Pancreas (tissue), 10 donors: ENCODE results near the gene SMPD4. TPM values are rescaled to one million over a fixed set of nuclear protein-coding genes. Genes with fewer than 3 reads are reported as not detected.
A peak's percentile ranks its signal among the peaks of the same experiment; 100 is the strongest.
"Not testable (repeated sequence)": the region's sequence is repeated elsewhere in the genome, so short reads cannot be mapped to it uniquely, and the experiment has no call there.

Source experiments
- ATAC-seq, 4 donors: fragments of 200-7000 bp; cut with Tn5 transposase; one replicate each; pipeline versions ENCODE4 v1.8.0 to v1.9.1; 2020; ENCODE audit warnings: mild to moderate bottlenecking in 4 of 4, moderate library complexity in 4 of 4
- DNase-seq, 6 donors: peaks; one replicate each; pipeline ENCODE4 v3.0.0-alpha.2; 2020
- FAIRE-seq: peaks from 2 replicates; lab custom pipeline; 2012; peaks lifted over from hg19 to GRCh38; lab: Jason Lieb, UNC
- H3K27ac ChIP-seq, 4 donors: fragments of 200-600 bp; sonication (generic); 1 replicate in 3 of 4; 2 replicates in 1 of 4; pipeline versions ENCODE4 v1.5.0 to v1.8.0; 2020
- H3K27me3 ChIP-seq, 4 donors: fragments of 200-600 bp; one replicate each; pipeline ENCODE4 v1.8.0; 2021
- H3K36me3 ChIP-seq, 3 donors: fragments of 200-600 bp; sonication (generic) in 1 of 3; one replicate each; pipeline versions ENCODE4 v1.5.0 to v1.8.0; 2020 to 2021
- H3K4me1 ChIP-seq, 3 donors: fragments of 200-600 bp; one replicate each; pipeline ENCODE4 v1.8.0; 2021
- H3K4me3 ChIP-seq, 4 donors: fragments of 200-600 bp; sonication (generic) in 2 of 4; one replicate each; pipeline versions ENCODE4 v1.5.0 to v1.8.0; 2020 to 2021
- H3K9me3 ChIP-seq, 4 donors: fragments of 200-600 bp; one replicate each; pipeline ENCODE4 v1.8.0; 2021
- CTCF ChIP-seq, 4 donors: fragments of 200-600 bp; sonication (generic) in 3 of 4; IDR thresholded peaks; one replicate each; pipeline versions ENCODE4 v1.5.0 to v1.8.0; 2021; ENCODE audit warnings: antibody characterized with exemption in 4 of 4
- WGBS, 2 donors: extraction: QIAGEN DNeasy Blood & Tissue Kit; methylation state at CpG; one replicate each; pipeline ENCODE4 v1.1.7; 2013; 5-methylcytosine and 5-hydroxymethylcytosine counted together
- intact Hi-C, 3 donors: fragments of 100-400 bp; cut with DNase I; formaldehyde crosslinking; loops; one replicate each; pipeline versions ENCODE4 v1.11.1 to v1.14.2; 2022
- polyA plus RNA-seq, 2 donors: library from polyadenylated mRNA; stranded (reverse); fragments of 200-250 nt; gene quantifications; one replicate each; pipeline ENCODE4 v1.2.3, GENCODE V29; 2013
- total RNA-seq, 6 donors: library from RNA; stranded (reverse); fragmentation: NEBNext Ultra II Directional in 4 of 6; extraction: Animal tissue kit (Norgen Biotek cat#: 25700) in 4 of 6; gene quantifications; one replicate each; pipeline versions ENCODE4 v1.2.1 to v1.2.4, GENCODE V29; 2021 to 2023
- donor health status: healthy with polysubstance abuse.
- donor health status: DM: no; HTN: no; CAD: no; lungs with moderate emphysema.
- donor health status: DM: no; HTN: no; CAD: no.
- donor health status: control.
- donor health status: control.
- donor health status: Bipolar disorder and iron deficiency.
- donor health status: DM: yes; HTN: yes; CAD: no.
- donor health status: DM: no; HTN: no; CAD: no.
- donor health status: DM: no; HTN: no; CAD: no.
- donor health status: DM: yes; HTN: yes; CAD: no.

The SMPD4 gene
- total and polyA plus RNA-seq, 8 donors = 13.4 to 58.0 (median 19.7) TPM

GRCh38 chr2:130169896-130170295 lies 11.5 kb downstream of the SMPD4 start:
- ATAC-seq (no peak), DNase-seq (no peak), FAIRE-seq (no peak)
- Histone ChIP-seq H3K9me3 (no peaks in the 10 kb centered on the region), H3K4me3 (no peak overlapping the region), H3K4me1 (no peaks in the 10 kb centered on the region), H3K27me3 (no peaks in the 10 kb centered on the region), H3K27ac (no peak overlapping the region), H3K36me3 (peaks cover 0 to 32% (median 5%) of the 10 kb centered on the region in 3 donors)
- intact Hi-C loops = loop anchor here in 1 of 3 donors (10.0 kb wide), 1 partner anchor 165 kb away; no protein-coding TSS in a partner anchor
- WGBS, 2 donors = 88 to 90% methylated on average over 7 of the region's 7 CpGs
- no peak for TF ChIP-seq CTCF (IDR thresholded peaks at IDR 0.05)

- WGBS, 2 donors = 93 to 98% methylated on average over 3 of the region's 3 CpGs
- intact Hi-C loops = loop anchor here in 1 of 3 donors (10.0 kb wide), 1 partner anchor 166 kb away; no protein-coding TSS in a partner anchor
- ATAC-seq, H3K4me3 ChIP-seq, FAIRE-seq, DNase-seq, H3K4me1 ChIP-seq, H3K27me3 ChIP-seq, H3K9me3 ChIP-seq, H3K27ac ChIP-seq: not testable (repeated sequence)
- H3K36me3 ChIP-seq = peaks cover 0 to 35% (median 5%) of the 10 kb centered on the region in 3 donors
These were observed 12.2 kb downstream of the SMPD4 start for GRCh38 chr2:130169163-130169562.

- not testable (repeated sequence) for ATAC-seq
These were observed 14.8 kb downstream of the SMPD4 start for GRCh38 chr2:130166611-130167010.

GRCh38 chr2:130165293-130166016 lies 15.9 kb downstream of the SMPD4 start:
- WGBS, 2 donors = 96 to 98% methylated on average over 8 of the region's 8 CpGs
- TF ChIP-seq CTCF (IDR thresholded peaks at IDR 0.05) = no peak
- Histone ChIP-seq H3K36me3 (peaks cover 0 to 32% (median 5%) of the 10 kb centered on the region in 3 donors), H3K4me3 (no peak overlapping the region), H3K9me3 (no peaks in the 10 kb centered on the region), H3K27me3 (no peaks in the 10 kb centered on the region), H3K27ac (no peak overlapping the region), H3K4me1 (no peaks in the 10 kb centered on the region)
- no peak for ATAC-seq
- DNase-seq = no peak
- FAIRE-seq = no peak
- intact Hi-C loops = loop anchor here in 1 of 3 donors (10.0 kb wide), 1 partner anchor 169 kb away; no protein-coding TSS in a partner anchor

More at GRCh38 chr2:130166611-130167010, 14.8 kb downstream of the SMPD4 start:
- not testable (repeated sequence) for H3K9me3 ChIP-seq, H3K27ac ChIP-seq, FAIRE-seq, H3K4me3 ChIP-seq, H3K4me1 ChIP-seq, H3K27me3 ChIP-seq
- DNase-seq = peak in 1 of 6 donors; percentile 14
- 77 to 81% methylated on average over 3 of the region's 3 CpGs for WGBS, 2 donors
- intact Hi-C loops = loop anchor here in 1 of 3 donors (10.0 kb wide), 1 partner anchor 168 kb away; no protein-coding TSS in a partner anchor
- H3K36me3 ChIP-seq = peaks cover 0 to 36% (median 5%) of the 10 kb centered on the region in 3 donors

GRCh38 chr2:130162968-130163367 lies 18.4 kb downstream of the SMPD4 start:
- no peak for ATAC-seq
- H3K4me1 ChIP-seq = no peaks in the 10 kb centered on the region

GRCh38 chr2:130162486-130162885 lies 18.9 kb downstream of the SMPD4 start:
- not testable (repeated sequence) for ATAC-seq, H3K27me3 ChIP-seq, H3K4me1 ChIP-seq, H3K27ac ChIP-seq, FAIRE-seq, H3K4me3 ChIP-seq, H3K9me3 ChIP-seq
- DNase-seq = peak in 1 of 6 donors; percentile 16
- H3K36me3 ChIP-seq = peaks cover 0 to 32% (median 5%) of the 10 kb centered on the region in 3 donors
- intact Hi-C loops = loop anchor here in 1 of 3 donors (10.0 kb wide), 1 partner anchor 172 kb away; no protein-coding TSS in a partner anchor
- 93% methylated on average over 6 to 7 of the region's 7 CpGs for WGBS, 2 donors

More at GRCh38 chr2:130162968-130163367, 18.4 kb downstream of the SMPD4 start:
- FAIRE-seq (no peak), DNase-seq (peak in 1 of 6 donors; percentile 38)
- Histone ChIP-seq H3K4me3 (no peak overlapping the region), H3K27ac (no peak overlapping the region), H3K27me3 (no peaks in the 10 kb centered on the region), H3K9me3 (no peaks in the 10 kb centered on the region), H3K36me3 (peaks cover 0 to 32% (median 5%) of the 10 kb centered on the region in 3 donors)
- intact Hi-C loops = loop anchor here in 1 of 3 donors (10.0 kb wide), 1 partner anchor 172 kb away; no protein-coding TSS in a partner anchor
- WGBS, 2 donors = 92 to 97% methylated on average over 8 to 9 of the region's 9 CpGs
- TF ChIP-seq CTCF (IDR thresholded peaks at IDR 0.05) = no peak

GRCh38 chr2:130160838-130161705 lies 20.3 kb downstream of the SMPD4 start:
- not testable (repeated sequence) for H3K4me1 ChIP-seq, ATAC-seq, H3K9me3 ChIP-seq, FAIRE-seq, H3K27ac ChIP-seq, H3K4me3 ChIP-seq, H3K27me3 ChIP-seq
- peaks cover 0 to 23% (median 5%) of the 10 kb centered on the region in 3 donors for H3K36me3 ChIP-seq
- 86% methylated on average over 25 of the region's 25 CpGs for WGBS, 2 donors
- intact Hi-C loops = loop anchor here in 1 of 3 donors (10.0 kb wide), 1 partner anchor 174 kb away; no protein-coding TSS in a partner anchor
- peak in 1 of 6 donors; percentile 50 for DNase-seq
